BLaER1 treated with 17β-estradiol and CSF1 and Interleukin-3, amounts not matched to agents 10 nM and 100 nM (cell line): ENCODE data around the gene RHOT1.
"Not testable (repeated sequence)": the region's sequence is repeated elsewhere in the genome, so short reads cannot be mapped to it uniquely, and the experiment has no call there.

Experiments used
- H3K27ac ChIP-seq, 11 experiments: shearing (Covaris generic); formaldehyde crosslinking; 2 replicates each; pipeline ENCODE4 v1.8.1; 2022
- H3K27me3 ChIP-seq, 11 experiments: shearing (Covaris generic); formaldehyde crosslinking; 2 replicates each; pipeline ENCODE4 v1.8.1; 2022
- H3K36me3 ChIP-seq, 11 experiments: shearing (Covaris generic); formaldehyde crosslinking; 2 replicates each; pipeline ENCODE4 v1.8.1; 2022
- H3K4me1 ChIP-seq, 10 experiments: shearing (Covaris generic); formaldehyde crosslinking; 2 replicates each; pipeline ENCODE4 v1.8.1; 2022
- H3K4me2 ChIP-seq, 11 experiments: shearing (Covaris generic); formaldehyde crosslinking; 2 replicates each; pipeline ENCODE4 v1.8.1; 2022
- H3K4me3 ChIP-seq, 10 experiments: shearing (Covaris generic); formaldehyde crosslinking; 2 replicates each; pipeline ENCODE4 v1.8.1; 2022
- H3K9ac ChIP-seq, 11 experiments: shearing (Covaris generic); formaldehyde crosslinking; 2 replicates each; pipeline ENCODE4 v1.8.1; 2022
- H3K9me3 ChIP-seq, 11 experiments: shearing (Covaris generic); formaldehyde crosslinking; replicated peaks in 1 of 11; 2 replicates each; pipeline ENCODE4 v1.8.1; 2022
- H4K20me1 ChIP-seq, 11 experiments: shearing (Covaris generic); formaldehyde crosslinking; 2 replicates each; pipeline ENCODE4 v1.8.1; 2022
- Cebpa-rat ChIP-seq, 11 experiments: shearing (Covaris generic); IDR thresholded peaks; 2 replicates each; pipeline ENCODE4 v1.8.1; 2022

RHOT1 gene

DNA sequence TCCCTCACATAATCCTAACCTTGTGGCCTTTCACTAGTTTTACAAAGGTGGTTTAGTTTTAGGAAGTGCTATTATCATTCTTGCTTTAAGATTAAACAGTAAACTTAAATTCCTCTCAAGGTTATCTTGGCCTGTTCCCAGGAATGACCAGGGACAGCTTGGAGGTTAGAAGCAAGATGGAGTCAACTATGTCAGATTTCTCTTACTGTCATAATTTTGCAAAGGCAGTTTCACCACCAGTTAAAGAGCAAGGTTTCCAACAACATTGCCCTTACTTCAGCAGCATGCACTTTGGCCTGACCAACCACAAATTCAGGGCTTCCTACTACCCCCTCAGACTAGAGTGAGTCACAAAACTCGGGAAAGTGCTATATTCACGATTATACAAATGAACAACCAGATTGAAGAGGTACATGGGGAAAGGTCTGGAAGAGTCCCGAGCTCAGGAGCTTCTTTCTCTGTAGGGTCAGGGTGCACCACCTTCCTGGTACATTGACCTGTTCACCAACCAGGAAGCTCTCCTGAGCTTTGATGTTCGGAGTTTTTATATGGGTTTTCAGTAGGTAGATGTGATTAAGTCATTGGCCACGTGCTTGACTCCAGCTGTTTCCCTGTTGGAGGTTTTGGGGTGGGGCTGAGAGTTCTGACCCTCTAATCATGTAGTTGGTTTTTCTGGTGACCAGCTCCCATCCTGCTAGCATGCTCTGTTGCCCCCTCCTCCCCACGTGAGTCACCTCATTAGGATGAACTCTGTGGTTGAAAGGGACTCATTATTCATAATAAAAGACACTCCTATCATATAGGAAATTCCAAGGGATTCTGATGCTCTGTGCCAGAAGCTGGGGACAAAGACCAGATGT lies 19.4 kb downstream of the RHOT1 start:
- H3K4me2 ChIP-seq, result no peak overlapping the region
- H3K4me1 ChIP-seq, result 0 out of 20 replicates have a peak, but pooled peaks cover 0 to 12% (median 0%) of the 10 kb centered on the region in 10 experiments
- no peak overlapping the region for H3K4me3 ChIP-seq
- H3K27ac ChIP-seq, result no peak overlapping the region
- H3K36me3 ChIP-seq, result peaks cover 68 to 100% (median 92%) of the 10 kb centered on the region in 11 experiments
- TF ChIP-seq Cebpa-rat (IDR thresholded peaks at IDR 0.05), result no peak
- H3K27me3 ChIP-seq, result no peaks in the 10 kb centered on the region
- peaks cover 0 to 68% (median 28%) of the 10 kb centered on the region in 11 experiments; a peak in 16 of 22 replicates for H4K20me1 ChIP-seq
- no peak overlapping the region for H3K9ac ChIP-seq
- H3K9me3 ChIP-seq, result peaks cover 30 to 63% (median 41%) of the 10 kb centered on the region in 11 experiments

DNA sequence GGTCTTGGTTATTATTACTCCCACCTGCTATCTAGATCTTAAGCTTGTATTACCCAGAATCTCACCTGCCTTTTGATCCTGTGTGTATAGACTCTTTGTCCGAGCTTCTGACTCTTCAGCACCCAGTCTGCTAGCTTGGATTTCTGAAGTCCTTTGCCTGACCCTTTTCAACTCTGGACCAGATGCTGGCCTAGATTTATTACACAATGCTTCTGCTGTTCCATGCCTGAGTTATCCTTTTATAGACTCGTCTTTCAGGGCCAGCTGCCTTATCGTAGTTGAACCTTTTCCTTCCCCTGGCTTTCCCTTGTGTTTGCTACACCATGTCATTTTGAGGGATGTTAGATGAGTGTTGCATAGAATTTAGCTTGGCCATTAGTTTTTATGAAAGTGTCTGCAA lies 32.6 kb downstream of the RHOT1 start:
- peaks cover 61 to 97% (median 74%) of the 10 kb centered on the region in 11 experiments for H3K36me3 ChIP-seq

DNA sequence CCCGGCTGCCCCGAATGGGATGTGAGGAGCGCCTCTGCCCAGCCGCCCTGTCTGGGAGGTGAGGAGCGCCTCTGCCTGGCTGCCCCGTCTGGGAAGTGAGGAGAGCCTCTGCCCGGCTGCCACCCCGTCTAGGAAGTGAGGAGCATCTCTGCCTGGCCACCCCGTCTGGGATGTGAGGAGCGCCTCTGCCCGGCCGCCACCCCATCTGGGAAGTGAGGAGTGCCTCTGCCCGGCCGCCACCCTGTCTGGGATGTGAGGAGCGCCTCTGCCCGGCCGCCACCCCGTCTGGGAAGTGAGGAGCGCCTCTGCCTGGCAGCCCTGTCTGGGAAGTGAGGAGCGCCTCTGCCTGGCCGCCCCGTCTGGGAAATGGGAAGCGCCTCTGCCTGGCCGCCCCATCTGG lies 36.4 kb downstream of the RHOT1 start:
- not testable (repeated sequence) for H3K4me1 ChIP-seq, H3K9ac ChIP-seq, H3K27ac ChIP-seq, H3K4me2 ChIP-seq, H3K27me3 ChIP-seq
- Histone ChIP-seq H4K20me1 (peaks cover 0 to 60% (median 0%) of the 10 kb centered on the region in 11 experiments; a peak in 5 of 22 replicates), H3K9me3 (peaks cover 35 to 48% (median 39%) of the 10 kb centered on the region in 11 experiments), H3K4me3 (peak overlapping the region in 6 of 10 experiments; percentile 14 to 55 (median 32); a peak in 5 of 20 replicates), H3K36me3 (peaks cover 63 to 97% (median 92%) of the 10 kb centered on the region in 11 experiments)

More for the DNA sequence above, 32.6 kb downstream of the RHOT1 start:
- no peak for TF ChIP-seq Cebpa-rat (IDR thresholded peaks at IDR 0.05)
- H3K27me3 ChIP-seq, result no peaks in the 10 kb centered on the region
- no peak overlapping the region for H3K4me2 ChIP-seq
- peaks cover 0 to 64% (median 0%) of the 10 kb centered on the region in 11 experiments; a peak in 6 of 22 replicates for H4K20me1 ChIP-seq
- no peak overlapping the region for H3K4me3 ChIP-seq
- H3K4me1 ChIP-seq, result no peaks in the 10 kb centered on the region
- peaks cover 35 to 47% (median 40%) of the 10 kb centered on the region in 11 experiments for H3K9me3 ChIP-seq
- H3K9ac ChIP-seq, result no peak overlapping the region
- H3K27ac ChIP-seq, result no peak overlapping the region

DNA sequence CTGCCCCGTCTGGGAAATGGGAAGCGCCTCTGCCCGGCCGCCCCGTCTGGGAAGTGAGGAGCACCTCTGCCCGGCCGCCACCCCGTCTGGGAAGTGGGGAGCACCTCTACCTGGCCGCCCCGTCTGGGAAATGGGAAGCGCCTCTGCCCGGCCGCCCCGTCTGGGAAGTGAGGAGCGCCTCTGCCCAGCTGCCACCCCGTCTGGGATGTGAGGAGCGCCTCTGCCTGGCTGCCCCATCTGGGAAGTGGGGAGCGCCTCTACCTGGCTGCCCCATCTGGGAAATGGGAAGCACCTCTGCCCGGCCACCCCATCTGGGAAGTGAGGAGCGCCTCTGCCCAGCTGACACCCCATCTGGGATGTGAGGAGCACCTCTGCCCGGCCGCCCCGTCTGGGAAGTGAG lies 36.8 kb downstream of the RHOT1 start:
- not testable (repeated sequence) for H3K9ac ChIP-seq, H3K27ac ChIP-seq, H3K4me2 ChIP-seq, H3K27me3 ChIP-seq
- Histone ChIP-seq H3K4me1 (peaks cover 0 to 13% (median 0%) of the 10 kb centered on the region in 10 experiments; a peak in 8 of 20 replicates), H3K4me3 (peak overlapping the region in 6 of 10 experiments; percentile 14 to 55 (median 32); a peak in 5 of 20 replicates), H3K9me3 (peaks cover 35 to 48% (median 39%) of the 10 kb centered on the region in 11 experiments), H4K20me1 (peaks cover 0 to 61% (median 0%) of the 10 kb centered on the region in 11 experiments; a peak in 5 of 22 replicates), H3K36me3 (peaks cover 65 to 97% (median 93%) of the 10 kb centered on the region in 11 experiments)

GRCh38 chr17:32179526-32179925 lies 37.2 kb downstream of the RHOT1 start:
- H3K4me3 ChIP-seq, result peak overlapping the region in 3 of 10 experiments; percentile 14 to 36 (median 15); a peak in 2 of 20 replicates
- peaks cover 35 to 48% (median 39%) of the 10 kb centered on the region in 11 experiments for H3K9me3 ChIP-seq
- peaks cover 69 to 97% (median 95%) of the 10 kb centered on the region in 11 experiments for H3K36me3 ChIP-seq
- peaks cover 0 to 14% (median 0%) of the 10 kb centered on the region in 10 experiments; a peak in 8 of 20 replicates for H3K4me1 ChIP-seq
- not testable (repeated sequence) for H3K9ac ChIP-seq, H3K4me2 ChIP-seq, H3K27ac ChIP-seq, H3K27me3 ChIP-seq
- peaks cover 0 to 61% (median 0%) of the 10 kb centered on the region in 11 experiments; a peak in 5 of 22 replicates for H4K20me1 ChIP-seq

GRCh38 chr17:32180262-32180661 lies 38.0 kb downstream of the RHOT1 start:
- H3K9ac ChIP-seq, H3K4me2 ChIP-seq, H3K27me3 ChIP-seq, H3K4me3 ChIP-seq, H3K27ac ChIP-seq: not testable (repeated sequence)
- Histone ChIP-seq H3K9me3 (peaks cover 35 to 45% (median 39%) of the 10 kb centered on the region in 11 experiments), H4K20me1 (peaks cover 0 to 61% (median 0%) of the 10 kb centered on the region in 11 experiments; a peak in 5 of 22 replicates), H3K4me1 (peaks cover 0 to 14% (median 0%) of the 10 kb centered on the region in 10 experiments; a peak in 8 of 20 replicates), H3K36me3 (peaks cover 69 to 97% (median 95%) of the 10 kb centered on the region in 11 experiments)

- H4K20me1 ChIP-seq, result peaks cover 0 to 74% (median 0%) of the 10 kb centered on the region in 11 experiments; a peak in 5 of 22 replicates
- H3K4me3 ChIP-seq, result no peak overlapping the region
- no peak overlapping the region for H3K9ac ChIP-seq
- H3K27me3 ChIP-seq, result no peaks in the 10 kb centered on the region
- H3K36me3 ChIP-seq, result peaks cover 47 to 98% (median 76%) of the 10 kb centered on the region in 11 experiments
- H3K9me3 ChIP-seq, result 0 out of 22 replicates have a peak, but pooled peaks cover 0 to 3% (median 0%) of the 10 kb centered on the region in 11 experiments
- no peak overlapping the region for H3K27ac ChIP-seq
- H3K4me1 ChIP-seq, result peaks cover 0 to 14% (median 0%) of the 10 kb centered on the region in 10 experiments; a peak in 8 of 20 replicates
- TF ChIP-seq Cebpa-rat (IDR thresholded peaks at IDR 0.05), result no peak
- no peak overlapping the region for H3K4me2 ChIP-seq
Observed at GRCh38 chr17:32185875-32186274, 43.6 kb downstream of the RHOT1 start.

DNA sequence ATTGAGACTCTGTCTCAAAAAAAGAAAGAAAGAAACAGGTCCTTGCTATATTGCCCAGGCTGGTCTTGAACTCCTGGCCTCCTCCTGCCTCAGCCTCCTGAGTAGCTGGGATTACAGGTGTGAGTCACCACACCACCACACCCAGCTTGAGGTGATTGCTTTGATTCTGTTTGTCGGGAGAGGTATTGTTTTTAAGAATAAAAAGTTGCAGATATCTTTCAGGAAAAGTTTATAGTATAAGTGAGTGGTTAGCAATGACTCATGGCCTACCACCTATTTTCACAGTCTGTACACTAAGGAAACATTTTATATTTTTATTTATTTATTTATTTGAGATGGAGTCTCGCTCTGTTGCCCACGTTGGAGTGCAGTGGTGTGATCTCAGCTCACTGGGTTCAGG lies 45.0 kb downstream of the RHOT1 start:
- Histone ChIP-seq H3K4me1 (peaks cover 0 to 14% (median 0%) of the 10 kb centered on the region in 10 experiments; a peak in 8 of 20 replicates), H3K4me3 (no peak overlapping the region), H4K20me1 (peaks cover 0 to 63% (median 0%) of the 10 kb centered on the region in 11 experiments; a peak in 5 of 22 replicates), H3K36me3 (peaks cover 39 to 97% (median 67%) of the 10 kb centered on the region in 11 experiments), H3K27me3 (no peaks in the 10 kb centered on the region), H3K27ac (no peak overlapping the region), H3K9me3 (0 out of 22 replicates have a peak, but pooled peaks cover 0 to 3% (median 0%) of the 10 kb centered on the region in 11 experiments), H3K9ac (no peak overlapping the region), H3K4me2 (no peak overlapping the region)
- TF ChIP-seq Cebpa-rat (IDR thresholded peaks at IDR 0.05), result no peak

DNA sequence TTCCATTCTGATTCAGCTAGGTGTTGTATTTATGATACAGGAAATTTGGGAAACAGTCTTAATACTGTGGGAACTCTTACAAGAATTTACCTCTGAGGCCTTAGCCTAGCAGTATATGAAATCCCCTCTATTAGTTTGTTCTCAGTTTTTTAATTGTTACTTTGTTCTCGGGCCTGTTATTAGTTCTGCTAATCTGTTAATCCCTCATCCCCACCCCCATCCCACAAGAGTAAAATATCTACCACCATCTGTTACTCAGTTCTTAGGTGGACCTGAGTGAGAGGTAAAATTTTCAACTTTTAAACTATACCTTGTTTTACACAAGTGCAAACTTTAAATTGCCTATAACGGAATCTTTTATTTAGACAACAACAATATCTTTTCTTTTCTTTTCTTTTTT lies 47.0 kb downstream of the RHOT1 start:
- no peak overlapping the region for H3K9ac ChIP-seq
- no peaks in the 10 kb centered on the region; a peak in 1 of 20 replicates for H3K4me1 ChIP-seq
- H3K36me3 ChIP-seq, result peaks cover 44 to 97% (median 70%) of the 10 kb centered on the region in 11 experiments
- H3K27ac ChIP-seq, result no peak overlapping the region
- 0 out of 22 replicates have a peak, but pooled peaks cover 0 to 3% (median 0%) of the 10 kb centered on the region in 11 experiments for H3K9me3 ChIP-seq
- H4K20me1 ChIP-seq, result peaks cover 0 to 51% (median 0%) of the 10 kb centered on the region in 11 experiments; a peak in 2 of 22 replicates
- no peaks in the 10 kb centered on the region for H3K27me3 ChIP-seq
- H3K4me2 ChIP-seq, result no peak overlapping the region
- H3K4me3 ChIP-seq, result no peak overlapping the region
- no peak for TF ChIP-seq Cebpa-rat (IDR thresholded peaks at IDR 0.05)
